Measurements from ENCODE around the gene USP2.

DNA sequence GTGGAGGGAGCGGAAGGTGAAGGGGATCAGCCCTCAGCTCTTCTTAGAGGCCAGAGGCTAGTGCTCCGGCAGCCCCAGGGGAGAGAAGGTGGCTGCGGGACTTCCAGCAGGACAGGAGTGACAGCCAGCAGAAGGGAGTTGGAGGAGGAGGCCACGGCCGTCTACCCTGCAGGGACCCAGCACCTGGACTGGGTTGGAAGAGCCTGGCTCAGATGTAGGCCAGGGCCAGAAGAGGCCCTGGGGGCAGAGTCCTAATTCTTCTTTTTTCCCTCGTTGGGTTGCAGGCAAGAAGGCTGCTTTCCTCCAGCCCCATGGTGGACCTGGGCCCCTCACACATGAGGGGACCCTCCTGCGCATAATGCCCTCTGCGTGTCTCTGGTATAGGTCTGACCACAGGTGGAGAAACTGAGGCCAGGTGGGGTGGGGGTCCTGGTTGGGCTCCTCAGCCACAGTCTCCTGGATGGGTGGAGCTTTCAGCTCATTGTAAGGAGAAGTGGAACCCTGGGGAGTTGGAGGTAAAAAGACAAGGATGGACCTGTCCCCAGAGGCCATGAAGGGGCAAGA lies 62.3 kb downstream of the USP2 start:
- TF ChIP-seq EZH2 (IDR thresholded peaks at IDR 0.05; ENCODE audit: low read depth, low read length, severe bottlenecking) (no peak), CTCF (IDR thresholded peaks at IDR 0.05; ENCODE audit: control extremely low read depth in 1 of 3, insufficient read depth in 1 of 3, low read depth in 1 of 3, low read length in 3 of 3) (no peak), POU5F1 (IDR thresholded peaks at IDR 0.05; ENCODE audit: low read depth, low read length) (no peak), EGR1 (IDR thresholded peaks at IDR 0.05; ENCODE audit: borderline replicate concordance, low read depth, low read length) (no peak), POLR2A (IDR thresholded peaks at IDR 0.05; ENCODE audit: control extremely low read depth in 1 of 2, low read depth in 2 of 2, low read length in 2 of 2) (no peak; a peak in 1 of 3 replicates), RAD21 (IDR thresholded peaks at IDR 0.05 in 1 of 2, conservative IDR thresholded peaks at IDR 0.05 in 1 of 2; ENCODE audit: low read depth in 2 of 2, low read length in 2 of 2) (no peak), MAFK (IDR thresholded peaks at IDR 0.05; ENCODE audit: low read depth, low read length) (no peak), TCF12 (IDR thresholded peaks at IDR 0.05; ENCODE audit: low read depth, low read length) (no peak), HDAC6 (IDR thresholded peaks at IDR 0.05; ENCODE audit: low read depth, low read length) (no peak), CHD2 (IDR thresholded peaks at IDR 0.05; ENCODE audit: low read length) (no peak), RFX5 (IDR thresholded peaks at IDR 0.05; ENCODE audit: borderline replicate concordance, low read depth, low read length) (no peak), RNF2 (IDR thresholded peaks at IDR 0.05; ENCODE audit: borderline replicate concordance, low read depth, low read length, missing control alignments, poor library complexity, severe bottlenecking) (no peak), TAF1 (IDR thresholded peaks at IDR 0.05; ENCODE audit: low read depth, low read length) (no peak)
